Epithelial cell of prostate (primary cell): ENCODE measurements around the gene CACUL1.

Experiments used
- DNase-seq: peaks from one replicate; pipeline ENCODE4 v3.0.0-alpha.2; 2011; ENCODE audit warnings: low read depth, low spot score
- H3K27ac ChIP-seq: fragments of 450-650 bp; 2 replicates; pipeline ENCODE4 v1.5.1; 2017; ENCODE audit warnings: mild to moderate bottlenecking

Gene CACUL1

GRCh38 chr10:118737603-118738302, 17.0 kb downstream of the CACUL1 start:
- no peak for DNase-seq

DNA sequence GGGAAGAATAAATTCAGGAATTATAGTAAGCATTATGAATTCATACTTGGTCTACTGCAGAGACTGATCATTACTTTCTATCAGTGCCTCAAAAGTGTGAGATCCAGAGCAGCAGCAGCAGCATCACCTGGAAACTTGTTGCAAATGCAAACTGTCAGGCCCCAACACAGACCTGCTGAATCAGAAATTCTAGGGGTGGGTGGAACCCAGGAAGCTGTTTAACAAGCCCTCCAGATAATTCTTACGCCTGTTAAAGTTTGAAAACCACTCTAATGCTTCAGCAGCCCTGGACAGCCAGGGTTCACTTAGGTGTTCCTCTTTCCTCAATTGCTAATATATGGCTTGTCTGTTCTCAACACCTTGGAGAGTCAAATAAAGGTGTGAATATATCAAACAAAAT, 19.5 kb downstream of the CACUL1 start:
- no peak overlapping the region for H3K27ac ChIP-seq
- DNase-seq: no peak

More at GRCh38 chr10:118737603-118738302, 17.0 kb downstream of the CACUL1 start:
- no peak overlapping the region for H3K27ac ChIP-seq

GRCh38 chr10:118734475-118734874, 20.3 kb downstream of the CACUL1 start:
- no peak for DNase-seq
- H3K27ac ChIP-seq: no peak overlapping the region

DNA sequence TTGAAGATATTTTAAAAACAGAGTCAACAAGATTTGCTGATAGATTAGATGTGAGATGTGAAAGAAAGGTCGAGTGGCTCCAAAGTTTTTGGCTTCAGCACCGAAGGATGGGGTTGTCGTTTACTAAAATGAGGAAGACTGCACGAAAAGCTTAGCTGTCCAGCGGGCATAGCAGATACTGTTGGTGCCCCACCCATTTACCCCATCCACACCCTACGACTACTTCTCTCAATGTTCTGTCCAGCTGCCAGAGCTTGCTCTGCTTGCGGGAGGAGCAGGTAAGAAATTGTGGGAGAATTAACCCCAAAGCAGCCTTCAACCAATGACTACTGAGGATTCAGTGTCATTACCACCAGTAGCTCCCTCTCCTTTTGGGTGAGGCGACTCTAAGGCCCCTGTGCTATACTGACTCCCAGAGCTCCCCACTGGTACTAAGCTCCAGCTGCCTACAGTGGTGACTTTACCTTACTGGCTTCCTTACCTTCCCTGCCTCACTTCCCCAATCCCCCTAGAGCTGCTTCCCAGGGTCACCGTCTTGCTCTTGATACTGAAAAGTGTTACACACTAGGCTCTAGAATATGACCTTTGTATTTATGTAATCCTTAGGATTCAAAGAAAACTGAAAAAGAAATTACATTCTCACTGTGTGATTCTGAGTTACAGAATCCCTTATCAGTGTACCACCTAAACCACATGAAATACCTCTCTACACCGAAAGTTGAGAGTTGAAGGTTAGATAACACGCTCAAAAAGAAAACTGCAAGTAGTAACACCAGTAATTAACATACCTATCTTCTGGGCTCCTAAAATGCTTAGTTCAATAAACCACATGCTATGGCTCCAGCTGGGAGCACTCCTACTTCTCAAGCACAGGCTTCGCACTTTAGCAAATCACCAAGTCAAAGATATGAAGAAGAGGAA, 22.3 kb downstream of the CACUL1 start:
- H3K27ac ChIP-seq: no peak overlapping the region
- no peak for DNase-seq

DNA sequence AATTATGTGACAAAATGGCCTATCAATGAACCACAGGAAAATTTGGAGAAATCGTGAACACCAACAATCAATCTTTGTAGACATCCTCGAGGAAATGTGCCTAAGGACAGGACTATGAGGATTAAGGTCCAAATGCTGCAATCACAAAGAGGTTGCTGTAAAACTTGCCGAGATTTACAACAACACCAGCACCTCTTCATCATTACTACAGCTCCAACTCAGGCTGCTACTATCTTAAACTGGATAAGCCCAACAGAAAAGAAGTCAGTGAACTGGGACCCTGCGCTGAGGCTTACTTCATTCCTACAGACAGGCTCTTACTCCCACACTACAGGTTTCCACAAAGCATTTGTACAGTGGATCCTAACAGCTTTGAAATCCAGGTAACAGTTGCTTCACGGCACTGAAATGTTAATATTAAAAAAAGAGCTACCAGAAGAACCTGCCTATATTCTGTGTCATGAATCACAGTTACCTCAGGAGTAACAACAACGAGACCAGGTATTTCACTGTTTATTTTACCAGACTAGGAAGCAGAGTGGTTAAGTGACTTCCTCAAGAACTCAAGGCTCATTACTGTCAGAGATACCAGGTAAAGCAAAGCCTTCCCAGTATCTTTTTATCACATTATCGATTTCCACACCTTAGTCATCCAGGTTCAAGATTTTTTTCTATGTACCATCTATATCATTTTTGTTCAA, 23.9 kb downstream of the CACUL1 start:
- DNase-seq: peak; percentile 12
- peak overlapping the region; percentile 25 for H3K27ac ChIP-seq

- DNase-seq: no peak
- no peak overlapping the region for H3K27ac ChIP-seq
Observed at GRCh38 chr10:118729641-118730258, 25.0 kb downstream of the CACUL1 start.

DNA sequence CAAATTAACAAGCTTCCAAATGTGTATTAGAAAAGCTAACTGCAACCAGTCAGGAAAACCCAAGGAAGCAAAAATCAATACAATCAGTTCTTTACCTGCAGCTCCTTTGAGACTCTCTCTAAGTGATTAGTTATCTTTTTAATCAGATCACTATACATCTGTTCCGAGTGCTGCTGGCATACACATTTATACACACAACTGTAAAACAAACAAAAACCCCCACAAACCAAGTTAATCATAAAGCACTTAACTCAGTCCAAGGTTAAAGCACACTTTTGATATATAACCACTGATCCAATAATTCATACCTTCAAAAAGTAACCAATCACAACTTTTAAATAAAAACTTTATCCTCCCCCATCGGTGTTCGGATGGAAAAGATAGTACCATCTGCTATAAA, 25.6 kb downstream of the CACUL1 start:
- no peak for DNase-seq
- no peak overlapping the region for H3K27ac ChIP-seq

DNA sequence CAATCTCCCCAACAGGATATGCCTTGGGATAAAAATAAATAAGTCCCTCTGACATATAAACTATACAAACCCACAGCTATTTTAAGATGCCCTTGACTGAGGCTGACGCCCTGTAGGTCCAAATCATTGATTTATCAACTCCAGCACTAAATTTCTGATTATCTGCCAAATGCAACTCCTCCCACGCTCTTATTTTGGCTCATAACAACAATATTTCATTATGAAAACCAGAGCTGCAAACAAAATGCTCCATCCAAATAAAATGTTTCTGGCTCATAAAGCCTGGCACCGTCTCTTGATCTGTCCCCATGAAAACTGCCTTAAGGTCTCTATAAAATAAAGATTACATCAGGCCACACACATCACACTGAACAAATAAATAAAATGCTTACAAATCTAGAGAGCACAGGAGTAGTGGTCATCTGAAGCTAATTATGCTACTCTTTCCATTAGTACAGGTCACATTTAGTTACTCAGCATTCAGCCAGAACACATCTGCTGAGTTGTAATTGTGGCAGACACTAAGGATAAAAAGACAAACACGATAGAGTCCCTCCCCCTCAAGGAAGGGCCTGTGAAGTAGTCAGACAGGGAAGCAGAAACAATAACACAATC, 28.8 kb downstream of the CACUL1 start:
- peak overlapping the region; percentile 9 for H3K27ac ChIP-seq
- no peak for DNase-seq

- DNase-seq: no peak
- H3K27ac ChIP-seq: no peak overlapping the region
Observed at GRCh38 chr10:118723466-118723865, 31.3 kb downstream of the CACUL1 start.

DNA sequence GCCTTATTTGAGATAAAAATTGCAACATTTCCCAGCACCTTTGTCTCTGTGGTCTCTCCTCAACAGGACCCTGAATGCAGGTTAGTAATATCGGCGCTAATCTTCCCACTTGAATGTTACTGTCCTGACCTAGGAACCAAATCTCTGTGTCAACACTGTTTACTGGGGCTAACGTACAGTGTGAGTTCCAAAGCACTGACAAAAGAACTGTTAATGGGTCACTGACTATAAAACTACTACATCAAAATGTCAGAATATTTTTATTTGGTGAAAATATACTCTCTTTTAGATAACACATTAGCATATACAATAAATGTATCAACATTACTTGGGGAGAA, 33.3 kb downstream of the CACUL1 start:
- DNase-seq: no peak
- no peak overlapping the region for H3K27ac ChIP-seq

DNA sequence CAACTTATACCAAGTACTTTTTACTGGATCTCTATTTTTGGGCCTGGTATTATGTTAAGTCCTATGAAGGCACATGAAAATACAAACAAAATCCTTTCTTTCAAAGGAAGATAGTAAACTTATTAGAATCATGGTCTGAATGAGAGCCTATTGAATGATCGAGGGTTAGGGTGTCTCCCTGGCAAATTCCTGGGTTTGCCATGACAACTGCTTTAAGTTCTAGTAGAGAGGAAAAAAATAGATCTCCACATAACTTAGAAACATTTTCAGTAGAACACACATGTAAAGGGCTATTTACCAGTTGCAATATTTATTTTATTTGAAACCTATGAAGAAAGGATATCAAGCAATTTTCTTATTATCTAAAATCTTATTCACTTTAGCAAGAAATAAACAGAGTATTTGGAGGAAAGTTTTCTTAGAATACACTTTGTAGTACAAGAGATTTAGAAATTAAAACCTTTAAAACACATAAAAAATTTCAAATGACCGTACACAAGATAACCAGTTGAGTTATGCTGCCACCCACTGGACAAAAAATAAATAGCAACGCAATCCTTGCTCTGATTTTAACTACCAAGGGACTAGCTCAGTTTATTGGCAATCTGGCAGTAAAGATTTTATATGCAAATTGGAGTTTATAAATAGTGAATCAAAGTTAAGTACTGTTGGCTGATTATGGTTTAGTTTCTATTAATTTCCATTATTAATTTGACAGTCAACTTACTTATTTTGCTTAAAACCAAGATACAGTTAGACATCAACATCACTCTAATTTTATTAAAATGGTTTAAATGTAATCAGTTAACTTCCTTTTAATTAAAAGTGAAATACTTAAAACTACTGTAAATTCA, 33.9 kb downstream of the CACUL1 start:
- H3K27ac ChIP-seq: no peak overlapping the region
- DNase-seq: no peak

GRCh38 chr10:118714366-118714765, 40.4 kb downstream of the CACUL1 start:
- no peak overlapping the region for H3K27ac ChIP-seq
- DNase-seq: no peak

DNA sequence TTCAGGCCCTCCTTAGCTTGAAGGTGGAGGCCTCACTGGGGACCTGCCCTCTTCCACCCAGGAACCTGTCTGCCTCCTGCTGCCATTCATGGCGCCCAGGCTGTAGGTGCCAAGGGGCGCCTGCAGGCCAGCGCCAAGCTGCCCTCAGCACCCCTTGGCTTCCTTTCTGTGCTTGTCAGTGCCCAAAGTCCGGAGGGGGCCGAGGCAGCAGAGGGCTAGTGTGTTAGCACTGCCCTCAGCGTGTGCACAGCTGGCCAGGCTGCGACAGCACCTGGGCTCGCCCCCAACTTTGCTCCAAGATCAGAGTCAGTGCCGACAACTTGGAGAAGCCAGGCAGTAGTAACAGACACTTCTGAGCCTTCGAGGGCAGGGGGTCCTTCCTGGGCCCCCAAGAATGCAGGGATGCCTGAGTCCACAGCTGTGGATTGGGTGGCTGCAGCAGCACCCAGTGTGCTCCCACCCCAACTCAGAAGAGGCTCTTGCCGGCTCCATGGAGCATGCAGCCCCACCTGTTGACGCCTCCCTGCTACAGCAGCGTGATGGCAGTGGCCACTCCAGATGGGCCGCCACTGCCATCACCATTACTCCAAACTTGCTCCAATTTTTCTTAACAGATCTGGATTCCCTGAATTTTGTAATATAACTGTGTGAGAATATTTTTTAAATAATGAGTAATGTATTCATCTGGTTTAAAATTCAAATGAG, 41.7 kb downstream of the CACUL1 start:
- H3K27ac ChIP-seq: no peak overlapping the region
- no peak for DNase-seq

DNA sequence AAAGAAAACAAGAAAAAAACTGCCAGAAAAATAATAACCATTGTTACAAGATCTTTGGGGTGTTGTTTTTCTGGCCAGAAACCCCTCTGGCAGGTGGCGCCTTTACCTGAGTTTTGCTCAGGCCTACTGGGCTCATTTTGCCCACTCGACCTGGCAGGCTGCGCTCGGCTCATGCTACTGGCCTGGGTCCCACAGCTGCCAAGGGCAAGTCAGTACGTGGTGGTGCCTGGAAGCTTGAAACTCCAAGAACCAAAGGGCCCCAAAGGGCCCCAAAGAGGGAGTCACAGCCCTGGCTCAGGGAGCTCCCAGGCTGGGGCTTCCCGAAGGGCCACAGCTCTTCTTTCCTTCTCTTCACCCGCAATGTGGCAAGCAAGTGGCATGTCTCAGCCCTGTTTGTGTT, 42.7 kb downstream of the CACUL1 start:
- H3K27ac ChIP-seq: no peak overlapping the region
- DNase-seq: no peak

DNA sequence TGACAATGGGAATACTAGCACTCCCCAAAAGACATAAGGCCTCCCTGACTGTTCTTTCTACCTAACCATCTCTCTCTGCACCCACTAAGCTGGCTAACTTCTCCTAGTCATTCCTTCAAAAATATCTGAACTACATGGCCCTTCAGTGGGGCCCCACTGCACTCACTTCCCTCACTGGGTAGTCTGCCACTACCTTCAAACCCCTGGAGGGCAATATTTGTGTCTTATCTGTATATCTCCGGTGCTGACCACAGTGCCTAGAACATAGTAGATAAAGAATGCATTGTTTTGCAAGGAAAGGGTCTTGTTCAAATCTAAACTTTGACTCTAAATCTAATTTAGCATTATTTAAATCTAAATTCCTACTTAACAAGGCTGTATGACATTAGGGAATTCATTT, 44.3 kb downstream of the CACUL1 start:
- no peak overlapping the region for H3K27ac ChIP-seq
- no peak for DNase-seq

- H3K27ac ChIP-seq: no peak overlapping the region
- DNase-seq: no peak
Observed at GRCh38 chr10:118708571-118708970, 46.2 kb downstream of the CACUL1 start.

DNA sequence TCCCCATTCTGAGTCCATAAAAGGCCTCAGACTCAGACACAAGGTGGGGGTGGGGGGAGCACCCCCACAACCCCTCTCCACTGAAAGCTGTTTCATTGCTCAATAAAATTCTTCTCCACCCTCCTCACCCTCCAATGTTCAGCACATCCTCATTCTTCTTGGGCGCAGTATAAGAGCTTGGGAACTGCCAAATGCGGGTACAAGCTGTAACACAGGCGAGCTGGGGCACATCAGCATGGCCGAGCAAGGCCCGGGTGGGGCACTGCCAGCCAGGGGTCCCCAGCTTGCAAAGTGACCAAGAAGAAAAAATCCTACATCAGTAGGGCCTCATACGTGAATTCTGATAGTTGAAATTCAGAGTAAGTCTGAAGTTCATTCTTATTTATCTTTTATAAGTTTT, 50.1 kb downstream of the CACUL1 start:
- DNase-seq: no peak
- peak overlapping the region; percentile 15 for H3K27ac ChIP-seq

DNA sequence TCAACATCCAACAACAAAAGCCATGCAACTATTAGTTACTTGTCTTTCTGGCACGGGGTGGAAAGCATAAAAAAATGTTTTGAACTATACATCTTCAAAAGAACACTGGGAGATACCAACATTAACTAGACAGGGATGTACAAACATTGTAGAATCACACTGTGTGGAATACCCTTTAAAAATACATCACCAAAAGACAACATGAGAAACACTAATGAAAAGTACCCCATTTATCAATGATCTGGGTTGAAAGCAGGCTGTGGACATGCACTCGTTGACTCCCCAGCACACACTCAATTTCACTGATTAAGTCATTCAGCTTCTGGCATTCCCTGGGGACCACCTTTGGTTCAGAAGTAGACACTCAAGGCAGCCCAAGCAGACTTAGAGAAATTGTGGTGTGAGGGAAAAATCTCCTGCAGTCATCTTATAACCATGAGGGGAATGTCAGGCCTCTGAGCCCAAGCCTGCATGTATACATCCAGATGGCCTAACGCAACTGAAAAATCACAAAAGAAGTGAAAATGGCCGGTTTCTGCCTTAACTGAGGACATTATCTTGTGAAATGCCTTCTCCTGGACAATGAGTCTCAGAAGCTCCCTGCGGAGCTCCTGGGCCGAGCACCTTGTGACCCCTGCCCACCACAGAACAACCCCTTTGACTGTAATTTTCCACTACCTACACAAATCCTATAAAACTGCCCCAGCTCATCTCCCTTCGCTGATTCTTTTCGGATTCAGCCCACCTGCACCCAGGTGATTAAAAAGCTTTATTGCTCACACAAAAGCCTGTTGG, 53.0 kb downstream of the CACUL1 start:
- DNase-seq: no peak
- H3K27ac ChIP-seq: no peak overlapping the region
